Activated CD8-positive, alpha-beta memory T cell treated with anti-CD3 and anti-CD28 coated beads for 4 hours (primary cell): Measurements from ENCODE around the gene GALNT18.

Experiments used
- DNase-seq, 2 donors: peaks; one replicate each; pipeline ENCODE4 v3.0.0-alpha.2; 2020; ENCODE audit warnings: low read depth in 2 of 2

The GALNT18 gene

DNA sequence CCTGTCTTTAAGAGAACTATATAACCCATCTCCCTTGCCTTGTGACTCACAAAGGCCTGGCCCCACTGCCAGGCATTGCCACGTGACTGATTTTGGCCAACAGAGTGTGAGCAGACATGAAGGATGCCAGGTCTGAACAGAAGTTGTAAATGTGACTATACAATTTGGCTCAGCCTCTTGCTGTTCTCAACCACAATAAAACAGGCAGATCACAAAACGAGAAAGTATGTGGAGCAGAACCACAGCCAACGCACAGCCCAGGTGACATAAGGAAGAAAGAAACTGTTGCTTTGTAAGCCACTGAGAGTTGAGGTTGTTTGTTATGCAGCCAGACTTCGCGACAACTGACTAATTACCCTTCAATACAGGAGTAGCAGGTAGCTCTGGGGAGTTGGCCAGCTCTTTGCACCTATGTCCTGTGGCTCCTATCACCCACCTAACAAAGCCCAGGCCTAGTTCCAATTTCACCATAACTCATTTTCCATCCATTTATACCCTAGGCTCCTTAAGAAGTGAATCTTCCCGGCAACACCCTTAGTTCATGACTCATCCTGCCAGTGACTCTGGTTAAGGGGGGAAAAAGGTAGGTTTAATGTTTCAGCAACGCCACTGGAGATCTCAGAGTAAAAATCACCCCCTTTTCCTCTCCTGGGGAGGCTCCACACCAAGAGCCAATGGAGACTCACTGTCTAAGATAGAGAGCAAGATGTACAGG, 53.7 kb downstream of the GALNT18 start:
- no peak for DNase-seq

- no peak for DNase-seq
Observed at GRCh38 chr11:11565636-11566035, 56.2 kb downstream of the GALNT18 start.

DNA sequence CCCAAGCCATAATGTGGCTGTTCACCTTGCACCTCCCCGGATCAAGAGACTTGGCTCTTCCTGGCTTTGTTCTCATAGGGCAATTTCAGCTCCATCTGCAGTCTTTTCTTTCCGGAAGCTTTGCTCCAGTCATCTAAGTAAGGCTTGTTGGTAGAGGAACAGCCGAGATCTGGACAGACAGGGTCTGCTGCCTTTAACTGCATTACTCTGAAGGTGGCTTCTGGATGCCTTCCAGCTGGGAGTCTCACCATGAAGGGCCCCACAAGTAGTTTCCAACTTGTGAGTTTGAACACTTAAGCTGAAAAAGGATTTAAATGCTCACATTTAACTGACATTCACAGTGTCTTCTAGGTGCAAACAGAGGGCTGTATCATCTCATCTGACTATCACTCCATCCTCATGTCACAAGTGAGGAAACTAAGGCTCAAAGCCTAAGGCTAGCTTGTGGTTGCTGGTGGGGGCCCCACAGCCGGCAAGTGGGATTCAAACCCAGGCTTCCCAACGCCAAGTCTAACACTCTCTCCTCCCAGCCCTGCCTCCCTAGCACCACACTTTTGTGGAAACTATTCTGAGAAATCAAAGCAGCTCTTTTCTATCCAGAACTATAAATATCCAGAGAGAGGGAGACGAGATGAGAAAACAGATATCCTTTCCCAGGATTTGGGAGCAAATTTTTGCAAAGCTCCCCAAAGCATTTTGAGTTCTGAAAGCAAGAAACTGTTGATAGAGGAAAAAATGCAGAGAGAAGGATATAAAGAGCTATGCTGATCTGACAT, 58.4 kb downstream of the GALNT18 start:
- DNase-seq: no peak

- no peak for DNase-seq
Observed at GRCh38 chr11:11561991-11562390, 59.8 kb downstream of the GALNT18 start.

DNA sequence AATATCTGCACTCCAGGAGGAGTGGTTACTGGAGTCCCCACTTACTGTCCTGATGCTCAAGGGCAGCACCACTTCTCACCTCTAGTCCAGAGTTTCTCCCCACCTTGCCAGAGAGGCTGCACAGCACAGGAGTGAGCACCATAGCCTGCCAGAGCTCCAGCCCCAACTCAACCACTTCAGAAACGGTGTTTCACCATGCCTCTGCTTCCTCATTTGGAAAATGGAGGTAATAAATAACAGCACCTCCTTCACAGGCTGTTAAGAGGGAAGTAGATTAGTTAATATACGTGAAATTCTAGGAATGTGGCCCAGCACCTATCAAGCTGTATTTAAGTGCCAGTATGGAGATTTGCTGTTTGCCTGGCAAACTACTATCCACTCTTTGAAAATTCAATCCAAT, 63.0 kb downstream of the GALNT18 start:
- no peak for DNase-seq

GRCh38 chr11:11558396-11558795, 63.4 kb downstream of the GALNT18 start:
- DNase-seq: no peak

DNA sequence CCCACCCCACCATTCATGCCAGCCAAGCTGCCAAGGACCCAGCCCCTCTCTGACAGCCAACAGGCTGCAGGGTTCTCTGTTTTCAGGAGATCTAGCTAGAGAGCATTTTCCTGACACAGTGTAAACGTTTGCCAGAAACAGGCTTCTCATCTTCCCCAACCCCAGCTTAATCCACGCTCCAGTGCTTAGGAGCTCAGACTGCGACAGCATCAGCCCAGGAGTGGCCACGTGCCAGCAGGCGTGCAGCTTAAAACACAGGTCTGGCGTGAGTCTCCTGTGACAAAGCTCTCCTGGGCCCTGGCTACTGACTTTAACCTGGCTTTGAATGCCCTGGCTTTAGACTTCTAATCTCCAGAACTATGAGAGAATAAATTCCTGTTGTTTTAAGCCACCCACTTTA, 66.6 kb downstream of the GALNT18 start:
- no peak for DNase-seq

- no peak for DNase-seq
Observed at GRCh38 chr11:11553573-11553972, 68.2 kb downstream of the GALNT18 start.

DNA sequence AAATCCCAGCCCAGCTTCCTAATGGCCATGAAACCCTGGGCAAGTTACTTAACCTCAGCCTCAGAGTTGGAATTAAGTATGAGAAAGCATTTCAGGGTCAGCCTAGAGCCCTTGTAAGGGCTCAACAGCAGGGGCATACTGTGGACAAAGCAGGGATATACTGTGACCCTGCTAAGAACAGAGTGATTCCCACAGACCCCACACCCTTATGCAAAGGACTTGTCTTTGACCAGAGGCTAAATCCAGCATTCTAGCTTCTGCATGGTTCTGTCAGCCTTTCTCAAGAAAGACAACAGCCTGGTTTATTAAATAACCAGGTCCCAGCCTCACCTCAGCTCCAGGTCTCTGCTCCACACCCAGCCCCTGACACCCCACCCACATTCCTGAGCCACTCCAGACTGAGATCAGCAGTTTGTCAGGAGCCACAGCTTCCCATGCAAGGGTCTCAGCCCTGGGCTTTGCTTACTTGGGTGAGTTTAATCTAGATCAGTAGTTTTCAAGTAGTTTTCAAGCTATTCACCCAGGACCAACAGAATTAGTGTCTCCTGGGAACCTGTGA, 69.2 kb downstream of the GALNT18 start:
- DNase-seq: no peak

GRCh38 chr11:11550534-11550933, 71.3 kb downstream of the GALNT18 start:
- no peak for DNase-seq

DNA sequence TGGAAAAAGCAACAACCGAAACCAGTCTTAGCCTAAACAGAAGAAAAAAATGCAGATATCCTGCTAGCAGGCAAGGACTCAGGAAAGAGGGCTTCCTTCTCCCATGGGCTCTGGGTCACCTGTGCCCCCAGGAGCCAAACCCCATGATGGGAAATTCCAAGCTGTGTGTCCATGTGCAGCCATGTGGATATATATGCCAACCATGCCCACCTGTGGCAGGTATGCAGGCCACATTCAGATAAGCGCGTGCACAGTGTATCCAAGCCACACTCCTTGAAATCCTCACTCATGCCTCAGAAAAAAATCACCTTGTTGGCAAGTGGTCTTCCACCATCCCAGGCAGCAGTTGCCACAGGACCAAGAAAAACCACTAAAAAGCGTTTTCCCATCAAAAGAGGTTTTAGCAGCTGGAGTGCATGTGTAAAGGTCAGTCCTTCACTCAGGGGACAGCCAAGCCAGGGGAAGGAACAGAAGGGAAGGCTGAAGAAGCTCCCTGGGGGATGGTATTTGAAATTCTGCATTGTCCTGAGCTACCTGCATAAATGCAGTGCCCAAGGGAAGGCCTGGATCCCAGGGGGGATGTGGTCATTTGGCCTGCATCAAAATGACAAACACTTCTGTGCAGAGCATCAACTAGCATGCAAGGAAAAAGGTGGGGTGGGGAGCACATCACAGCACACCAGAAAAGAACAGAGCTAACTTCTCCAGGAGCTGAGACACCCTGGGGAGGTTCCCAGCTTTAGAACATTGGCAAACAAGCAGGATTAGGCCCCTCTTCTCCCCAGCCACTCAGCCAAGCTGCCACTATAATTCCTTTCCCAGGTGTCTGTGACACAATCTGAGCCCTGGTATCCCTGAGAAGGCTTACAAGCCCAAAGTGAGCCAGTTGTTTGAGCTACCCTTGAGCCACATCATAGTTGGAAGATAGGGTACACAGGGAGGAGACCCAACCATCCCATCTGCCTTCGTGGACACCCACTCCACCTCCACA, 76.2 kb downstream of the GALNT18 start:
- DNase-seq: no peak

- no peak for DNase-seq
Observed at GRCh38 chr11:11543656-11544055, 78.1 kb downstream of the GALNT18 start.

DNA sequence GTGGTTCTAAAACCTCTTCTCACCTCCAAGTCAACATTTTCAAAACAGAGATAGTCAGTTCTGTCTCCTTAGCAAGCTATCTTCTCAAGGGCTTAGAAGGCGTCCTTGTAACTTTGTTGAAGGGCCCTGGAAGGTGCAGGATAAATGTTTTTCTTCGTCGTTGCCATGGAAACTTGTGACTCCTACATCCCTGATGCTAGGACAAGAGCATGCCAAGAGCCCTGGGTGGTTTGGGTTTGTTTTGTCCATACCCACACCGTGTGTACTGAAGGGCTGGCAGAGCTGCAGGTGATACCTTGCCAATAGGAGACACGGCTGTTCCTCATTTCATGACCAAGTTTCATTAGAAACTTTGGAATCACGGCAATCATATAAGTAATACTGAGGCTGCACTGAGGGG, 81.6 kb downstream of the GALNT18 start:
- DNase-seq: no peak

DNA sequence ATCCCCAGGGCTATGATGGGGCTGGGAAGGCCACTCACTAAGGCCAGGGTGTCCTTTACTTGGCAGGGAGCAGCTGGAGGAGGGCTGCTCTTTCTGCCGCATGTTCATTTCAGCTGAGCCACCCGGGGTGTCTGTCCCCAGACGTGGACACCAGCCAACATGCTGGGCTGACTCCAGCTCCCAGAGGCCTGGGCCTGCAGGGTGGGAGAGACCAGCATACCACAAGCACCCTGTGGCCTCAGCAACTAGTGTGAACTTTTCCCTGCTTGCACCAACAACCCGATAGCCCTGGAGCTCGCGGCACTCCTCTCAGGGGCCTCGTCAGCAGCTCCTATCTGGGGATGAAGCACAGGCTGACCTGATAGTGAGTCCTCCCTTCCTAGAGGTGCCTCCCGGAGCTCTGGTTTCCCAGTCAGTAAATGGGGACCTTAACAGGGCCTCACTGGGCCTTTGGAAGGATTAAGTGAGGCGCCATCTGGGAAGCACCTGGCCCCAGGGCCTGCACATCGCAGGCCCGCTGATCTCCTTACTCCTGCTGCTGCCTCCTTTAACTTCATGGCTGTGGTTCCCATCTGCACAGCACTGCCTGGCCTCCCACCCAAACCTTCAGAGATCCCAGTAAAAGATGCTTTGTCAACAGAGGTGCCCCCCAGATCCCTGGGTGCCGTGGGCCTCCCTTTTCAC, 83.4 kb downstream of the GALNT18 start:
- no peak for DNase-seq

- no peak for DNase-seq
Observed at GRCh38 chr11:11537871-11538270, 83.9 kb downstream of the GALNT18 start.

- DNase-seq: no peak
Observed at GRCh38 chr11:11537372-11537771, 84.4 kb downstream of the GALNT18 start.

- DNase-seq: no peak
Observed at GRCh38 chr11:11536650-11537049, 85.2 kb downstream of the GALNT18 start.

- DNase-seq: no peak
Observed at GRCh38 chr11:11535611-11536010, 86.2 kb downstream of the GALNT18 start.

DNA sequence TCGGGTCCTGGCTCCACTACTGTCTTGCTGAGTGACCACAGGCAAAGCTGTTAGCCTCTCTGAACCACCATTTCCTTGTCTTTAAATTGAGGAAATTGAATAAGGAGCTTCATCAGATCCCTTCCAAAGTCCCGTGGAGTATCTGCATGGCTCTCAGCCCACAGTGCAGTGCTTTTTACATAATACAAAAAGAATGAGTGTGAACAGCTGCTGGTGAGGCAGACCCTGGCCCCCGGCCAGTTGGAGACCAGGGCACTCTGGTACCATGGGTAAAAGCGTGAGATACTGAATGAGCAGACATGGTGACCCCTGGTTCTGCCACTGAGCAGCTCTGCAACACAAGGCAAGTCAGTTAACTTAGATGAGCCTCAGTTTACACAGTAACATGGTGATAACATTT, 86.8 kb downstream of the GALNT18 start:
- no peak for DNase-seq

DNA sequence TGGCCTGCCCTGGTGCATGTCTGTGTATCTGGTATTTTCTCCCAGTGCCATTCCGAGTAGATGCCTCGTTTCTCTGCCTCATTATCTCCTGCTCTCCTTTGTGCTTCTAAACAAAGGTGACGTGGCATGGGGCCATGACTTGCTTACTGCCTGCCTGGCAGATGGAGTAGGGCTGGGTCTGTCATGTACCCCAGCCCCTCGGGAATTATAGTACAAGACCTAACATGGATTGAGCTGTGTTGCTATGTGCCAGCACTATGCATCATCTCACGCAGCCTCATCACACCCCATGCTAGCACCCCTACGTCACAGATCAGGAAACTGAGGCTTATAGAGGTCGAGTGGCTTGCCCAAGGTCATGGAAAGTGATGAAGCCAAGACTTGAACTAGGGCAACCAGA, 88.1 kb downstream of the GALNT18 start:
- no peak for DNase-seq

GRCh38 chr11:11533057-11533456, 88.7 kb downstream of the GALNT18 start:
- no peak for DNase-seq
